PC-9 (cell line): ENCODE data around the gene INO80D.

Experiments used
- CTCF ChIP-seq: fragments of 200-600 bp; sonication (generic); conservative IDR thresholded peaks from 2 replicates; pipeline ENCODE4 v1.6.1; 2017; ENCODE audit warnings: mixed run types, antibody characterized with exemption, mild to moderate bottlenecking, moderate library complexity
- EZH2 ChIP-seq: fragments of 200-600 bp; sonication (generic); IDR thresholded peaks from 2 replicates; pipeline ENCODE4 v1.8.0; 2017; ENCODE audit warnings: antibody characterized with exemption, low read depth

- TF ChIP-seq EZH2 (no peak), CTCF (no peak)
Measured at GRCh38 chr2:205948883-205949282, 137.1 kb downstream of the INO80D start.
